Raji (cell line): ENCODE measurements around the gene CENPM.

ENCODE experiments used
- POLR2A ChIP-seq: IDR thresholded peaks from 2 replicates; pipeline ENCODE4 v1.6.1; 2011; ENCODE audit warnings: low read depth, low read length, control low read depth; ENCODE audit not compliant: insufficient read depth

Gene CENPM

GRCh38 chr22:41946629-41947423 lies at the start of gene CENPM:
Gene CENPM (minus strand): TSS chr22:41947152. CDS start chr22:41947076, 76 bp downstream.
- peak; percentile 79 for TF ChIP-seq POLR2A

GRCh38 chr22:41995211-41995610 lies 48.3 kb upstream of the CENPM start:
- TF ChIP-seq POLR2A: no peak

GRCh38 chr22:41992496-41992895 lies 45.5 kb upstream of the CENPM start:
- TF ChIP-seq POLR2A: no peak

GRCh38 chr22:41991111-41991510 lies 44.2 kb upstream of the CENPM start:
- no peak for TF ChIP-seq POLR2A

- no peak for TF ChIP-seq POLR2A
Measured at GRCh38 chr22:41989246-41989645, 42.3 kb upstream of the CENPM start.

- no peak for TF ChIP-seq POLR2A
Measured at GRCh38 chr22:41987276-41987675, 40.3 kb upstream of the CENPM start.

GRCh38 chr22:41983513-41984405 lies 36.8 kb upstream of the CENPM start:
- TF ChIP-seq POLR2A: no peak

GRCh38 chr22:41982865-41983264 lies 35.9 kb upstream of the CENPM start:
- no peak for TF ChIP-seq POLR2A

- no peak for TF ChIP-seq POLR2A
Measured at GRCh38 chr22:41979423-41980250, 32.7 kb upstream of the CENPM start.

- TF ChIP-seq POLR2A: no peak
Measured at GRCh38 chr22:41978732-41979131, 31.8 kb upstream of the CENPM start.

GRCh38 chr22:41976961-41977566 lies 30.1 kb upstream of the CENPM start:
- no peak for TF ChIP-seq POLR2A

- TF ChIP-seq POLR2A: no peak
Measured at GRCh38 chr22:41976070-41976901, 29.3 kb upstream of the CENPM start.

GRCh38 chr22:41975299-41976069 lies 28.5 kb upstream of the CENPM start:
- no peak for TF ChIP-seq POLR2A
